GM21619 (cell line): ENCODE measurements around the gene PLA2G4E.

ENCODE experiments used
- ATAC-seq: cut with Tn5 transposase; IDR thresholded peaks from one replicate; pipeline ENCODE4 v1.9.1; 2021; ENCODE audit not compliant: unreplicated experiment

Gene PLA2G4E

GRCh38 chr15:42020713-42021273 lies at the start of gene PLA2G4E:
TSS of gene PLA2G4E (minus strand) at chr15:42021042. CDS start at chr15:42021030, 12 bp downstream.
- no peak for ATAC-seq

DNA sequence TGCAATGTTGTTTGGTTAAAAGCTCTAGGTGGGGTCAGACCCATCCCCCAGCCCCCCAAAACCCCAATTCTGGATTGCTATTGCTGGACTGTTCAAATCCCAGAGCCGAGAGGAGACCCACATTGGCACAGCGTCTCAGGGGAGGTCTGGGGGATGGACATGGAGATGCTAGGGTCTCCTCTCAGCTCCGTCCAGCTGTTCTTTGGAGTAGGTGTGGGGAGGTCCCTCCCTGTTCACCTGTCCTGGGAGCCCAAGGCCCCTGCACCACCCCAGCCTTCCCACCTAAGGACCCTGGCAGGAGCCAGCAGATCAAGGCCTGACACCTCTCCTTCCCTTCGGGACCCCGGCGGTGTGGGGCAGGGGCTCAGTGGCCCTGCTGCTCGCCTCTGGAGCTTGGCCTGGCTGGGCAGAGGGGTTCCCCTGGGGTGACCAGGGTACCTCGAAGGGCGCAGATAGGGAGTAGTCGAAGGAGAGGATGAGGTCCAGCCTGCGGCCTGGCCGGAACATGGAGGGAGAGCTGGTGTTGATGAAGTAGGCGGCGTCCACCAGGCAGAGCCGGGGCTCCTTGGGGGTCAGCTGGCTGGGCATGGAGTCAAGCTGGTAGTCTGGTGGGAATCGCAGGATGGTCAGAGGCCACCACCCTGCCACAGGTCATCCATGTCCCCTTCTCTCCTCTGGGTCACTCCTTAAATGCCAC lies 49.6 kb upstream of the PLA2G4E start:
- no peak for ATAC-seq

DNA sequence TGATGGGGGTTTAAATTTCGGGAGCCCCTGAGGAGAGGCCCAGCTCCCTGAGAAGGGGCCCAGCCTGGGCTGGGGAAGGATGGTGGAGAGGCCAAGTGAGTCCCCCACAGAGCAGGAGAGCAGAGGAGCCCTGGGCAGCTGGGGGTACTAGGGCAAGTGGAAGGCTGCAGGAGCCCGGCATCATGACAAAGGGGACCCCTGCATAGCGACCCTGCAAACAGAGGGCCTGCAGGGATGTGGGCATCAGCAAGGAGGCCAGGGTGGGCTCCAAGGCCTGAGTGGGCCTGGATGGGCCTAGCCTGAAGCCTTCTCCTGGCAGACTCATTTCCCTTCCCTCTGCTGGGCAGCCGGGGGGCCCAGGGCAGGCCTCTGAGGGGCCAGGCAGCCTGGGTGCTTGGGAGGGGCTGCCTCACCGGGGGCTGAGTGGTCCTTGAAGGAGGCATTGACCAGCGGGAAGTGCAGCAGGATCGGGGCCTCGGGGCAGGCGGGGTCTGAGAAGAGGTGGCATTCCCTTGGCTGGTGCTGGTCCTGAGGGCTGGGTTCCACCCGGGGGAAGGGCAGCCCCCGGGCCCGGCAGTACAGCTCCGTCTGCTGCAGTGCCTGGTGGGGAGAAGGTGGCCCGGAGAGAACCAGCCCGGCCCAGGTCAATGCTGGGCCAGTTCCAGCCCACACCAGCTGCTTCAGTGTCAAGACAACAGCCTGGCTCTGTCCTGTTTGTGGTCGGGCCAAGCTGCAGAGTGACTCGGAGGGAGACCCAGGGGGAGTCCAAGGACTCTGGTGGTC lies 48.8 kb upstream of the PLA2G4E start:
- ATAC-seq, result no peak

DNA sequence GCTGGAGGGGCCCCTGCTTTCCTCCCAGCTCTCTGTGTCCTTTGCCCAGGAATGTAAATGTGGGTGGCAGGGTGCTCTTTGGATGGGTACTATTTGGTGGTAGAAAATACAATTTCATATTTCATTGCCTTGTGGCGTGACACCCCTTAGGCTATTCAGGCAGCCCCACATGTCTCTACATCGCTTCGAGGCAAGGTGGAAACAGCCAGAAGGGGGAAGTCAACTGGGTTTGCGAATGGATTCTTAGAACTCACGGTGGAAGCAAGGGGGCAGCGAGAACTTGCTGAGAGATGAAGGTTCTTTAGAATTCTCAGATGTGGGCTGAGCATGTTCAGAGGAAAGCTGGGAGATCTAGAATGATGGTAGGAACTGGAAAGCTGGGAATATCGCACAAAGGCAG lies 48.2 kb upstream of the PLA2G4E start:
- ATAC-seq, result no peak

GRCh38 chr15:42068601-42069000 lies 47.8 kb upstream of the PLA2G4E start:
- no peak for ATAC-seq

- ATAC-seq, result no peak
Measured at GRCh38 chr15:42066764-42067415, 46.0 kb upstream of the PLA2G4E start.

DNA sequence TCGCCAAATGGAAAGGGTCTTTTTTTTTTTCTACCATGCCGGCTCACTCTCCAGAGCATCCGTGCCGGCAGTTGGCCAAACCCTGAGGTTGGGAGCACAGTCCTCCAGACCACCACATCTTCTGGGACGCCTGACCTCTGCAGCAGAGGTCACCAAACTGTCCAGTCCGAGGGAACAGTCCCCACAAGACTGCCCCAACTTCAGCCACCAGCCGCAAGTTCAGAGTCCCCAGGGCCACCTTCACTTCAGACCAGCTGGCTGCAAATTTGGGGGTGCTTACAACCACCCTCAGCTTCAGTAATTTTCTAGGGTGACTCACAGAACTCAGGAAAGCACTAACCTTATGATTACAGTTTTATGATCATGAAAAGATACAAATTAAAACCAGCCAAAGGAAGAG lies 44.6 kb upstream of the PLA2G4E start:
- no peak for ATAC-seq

DNA sequence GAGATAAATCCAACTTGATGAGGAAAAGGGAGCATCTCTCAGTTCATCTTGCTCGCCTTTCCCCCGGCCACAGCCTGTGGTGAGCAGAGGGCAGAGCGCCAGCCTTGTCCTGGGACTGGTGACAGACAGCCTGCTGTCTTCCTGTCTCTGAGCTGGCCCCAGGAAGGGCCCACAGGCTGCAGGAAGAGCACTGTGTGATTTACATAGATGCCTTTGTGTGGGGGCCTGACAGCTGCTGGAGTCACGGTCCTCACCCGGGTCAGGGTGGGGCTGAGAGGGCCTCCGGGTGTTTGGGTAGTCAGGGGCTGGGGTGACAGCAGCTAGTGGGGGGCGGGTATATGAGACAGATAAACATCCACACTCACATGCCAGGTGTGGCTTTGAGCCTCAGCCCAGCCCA lies 44.2 kb upstream of the PLA2G4E start:
- ATAC-seq, result no peak

DNA sequence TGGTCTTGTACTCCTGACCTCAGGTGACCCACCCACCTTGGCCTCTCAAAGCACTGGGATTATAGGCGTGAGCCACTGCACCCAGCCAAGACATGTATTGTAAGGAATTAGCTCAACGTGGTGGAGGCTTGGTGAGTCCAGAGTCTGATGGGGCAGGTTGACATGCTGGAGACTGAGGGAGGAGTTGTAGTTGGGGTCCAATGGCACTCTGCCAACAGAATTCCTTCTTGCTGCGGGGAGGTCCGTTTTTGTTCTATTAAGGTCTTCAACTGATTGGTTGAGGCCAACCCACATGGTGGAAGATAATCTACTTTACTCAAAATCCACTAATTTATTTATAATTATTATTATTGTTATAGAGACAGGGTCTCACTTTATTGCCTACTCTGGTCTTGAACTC lies 43.4 kb upstream of the PLA2G4E start:
- no peak for ATAC-seq

- ATAC-seq, result no peak
Measured at GRCh38 chr15:42063122-42063848, 42.4 kb upstream of the PLA2G4E start.

- ATAC-seq, result no peak
Measured at GRCh38 chr15:42062284-42062806, 41.5 kb upstream of the PLA2G4E start.

DNA sequence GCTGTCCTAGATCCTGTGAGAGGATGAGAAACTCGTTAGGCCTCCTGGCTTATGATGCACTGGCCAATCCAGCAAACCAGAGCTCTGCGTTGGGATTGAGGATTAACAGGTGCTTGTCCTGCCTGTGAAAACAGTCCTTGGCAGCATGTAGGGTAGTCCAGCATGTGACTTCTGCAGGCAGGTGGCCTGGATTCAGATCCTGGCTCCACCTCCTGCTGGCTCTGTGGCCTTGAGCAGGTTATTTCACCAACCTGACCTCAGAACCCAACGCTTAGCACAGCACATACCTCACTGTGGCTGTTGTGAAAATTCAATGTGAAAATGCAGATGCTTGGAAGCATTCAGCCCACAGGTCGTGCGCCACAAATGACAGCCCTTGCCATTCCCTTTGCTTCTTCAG lies 40.0 kb upstream of the PLA2G4E start:
- ATAC-seq, result no peak

DNA sequence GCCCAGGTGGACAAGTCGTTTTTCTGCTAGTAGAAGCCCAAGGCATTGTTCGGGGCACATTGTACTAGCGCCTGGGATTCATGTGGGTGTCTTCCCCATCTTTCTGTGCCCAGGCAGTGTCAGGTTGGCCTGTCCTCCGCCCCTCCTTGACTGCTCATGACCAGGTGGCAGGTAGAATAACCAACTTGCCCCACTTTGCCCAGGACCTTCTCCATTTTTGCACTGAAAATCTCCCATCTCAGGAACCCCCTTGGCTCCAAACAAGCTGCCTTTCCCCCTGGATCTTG lies 39.6 kb upstream of the PLA2G4E start:
- no peak for ATAC-seq

DNA sequence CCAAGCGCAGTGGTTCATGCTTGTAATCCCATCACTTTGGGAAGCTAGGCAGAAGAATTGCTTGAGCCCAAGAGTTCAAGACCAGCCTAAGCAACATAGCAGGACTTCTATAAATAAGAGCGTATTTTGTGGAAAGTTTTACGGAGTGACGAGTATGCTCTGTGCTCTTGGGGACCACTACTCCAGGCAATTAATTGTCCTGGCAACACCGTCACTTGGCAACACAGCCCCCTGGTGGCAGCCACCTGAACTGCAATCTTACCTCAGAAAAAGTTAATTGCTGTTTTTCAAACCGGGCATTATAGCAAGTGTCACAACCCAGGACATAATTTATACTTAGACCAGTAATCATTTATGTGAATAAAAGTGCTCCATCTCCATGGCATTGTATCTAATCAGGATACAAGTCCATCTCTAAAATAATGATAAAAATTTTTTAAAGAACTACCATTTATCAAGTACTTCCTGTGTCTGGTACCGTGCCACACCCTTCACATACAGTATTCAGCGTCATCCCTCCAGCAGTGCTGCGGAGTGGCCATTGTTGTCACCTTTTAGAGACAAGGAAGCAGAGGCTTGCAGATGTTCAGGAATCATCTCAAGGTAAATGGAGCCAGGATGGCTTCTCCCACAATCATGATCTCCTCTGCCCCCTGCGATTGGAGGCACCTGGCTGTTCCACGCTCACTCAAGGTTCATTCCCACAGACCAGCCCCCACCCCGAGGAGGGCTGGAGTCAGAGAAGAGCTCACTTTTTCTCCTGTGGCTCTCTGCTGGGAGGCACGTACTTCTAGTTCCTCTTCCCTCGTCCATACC lies 39.0 kb upstream of the PLA2G4E start:
- ATAC-seq, result no peak

GRCh38 chr15:42058791-42059190 lies 37.9 kb upstream of the PLA2G4E start:
- no peak for ATAC-seq

GRCh38 chr15:42057799-42058646 lies 37.2 kb upstream of the PLA2G4E start:
- ATAC-seq, result no peak

- ATAC-seq, result no peak
Measured at GRCh38 chr15:42056934-42057798, 36.3 kb upstream of the PLA2G4E start.

- no peak for ATAC-seq
Measured at GRCh38 chr15:42053914-42054313, 33.1 kb upstream of the PLA2G4E start.
